ENCODE data around the gene ARL14. TPM values are rescaled to one million over a fixed set of nuclear protein-coding genes. Genes with fewer than 3 reads are reported as not detected.

ARL14 gene
- polyA plus RNA-seq, 1 donor (not counting 4 experiments of a cell fraction or from before 2014, with no cell fraction given) = 1.6 TPM

- Histone ChIP-seq H3K4me3 (ENCODE audit: control insufficient read depth in 2 of 3, extremely low read depth in 1 of 3, insufficient read depth in 2 of 3, low read depth in 1 of 3, low read length in 3 of 3) (no peak overlapping the region), H4K20me1 (ENCODE audit: control insufficient read depth, extremely low read depth, insufficient read depth, low read length) (no peaks in the 10 kb centered on the region), H2AFZ (ENCODE audit: control insufficient read depth, low read length) (no peak overlapping the region), H3K9me1 (ENCODE audit: control insufficient read depth, extremely low read depth, insufficient read depth, low read length) (no peaks in the 10 kb centered on the region), H3K9me3 (ENCODE audit: control insufficient read depth, low read depth, low read length) (no peaks in the 10 kb centered on the region), H3K4me1 (ENCODE audit: control insufficient read depth, extremely low read depth, insufficient read depth, low read length) (peaks cover 26% of the 10 kb centered on the region), H3K27ac (ENCODE audit: control insufficient read depth, insufficient read depth, low read length) (no peak overlapping the region), H3K36me3 (ENCODE audit: control insufficient read depth in 2 of 2, extremely low read depth in 1 of 2, insufficient read depth in 2 of 2, low read length in 2 of 2) (no peaks in the 10 kb centered on the region), H3K4me2 (ENCODE audit: control insufficient read depth, extremely low read depth, insufficient read depth, low read depth, low read length) (no peak overlapping the region), H3K79me2 (ENCODE audit: control insufficient read depth, insufficient read depth, low read length) (no peaks in the 10 kb centered on the region), H3K27me3 (ENCODE audit: control insufficient read depth, extremely low read depth, insufficient read depth, low read length) (no peaks in the 10 kb centered on the region), H3K9ac (ENCODE audit: control insufficient read depth, extremely low read depth, insufficient read depth, low read length) (no peak overlapping the region)
- dilution Hi-C loops (cut with MboI; ENCODE audit: extremely low pct_ligation_motif_present, low sequenced_read_pairs) = no loop called here
- DNase-seq (ENCODE audit: low read depth, low spot score) (no peak), FAIRE-seq (no peak)
- TF ChIP-seq CTCF (optimal IDR thresholded peaks at IDR 0.05 in 1 of 3, IDR thresholded peaks at IDR 0.05 in 1 of 3, conservative IDR thresholded peaks at IDR 0.05 in 1 of 3; ENCODE audit: extremely low read depth in 1 of 3, insufficient read depth in 2 of 3, low read length in 3 of 3) = no peak
- TF ChIP-seq EZH2 (IDR thresholded peaks at IDR 0.05; ENCODE audit: low read length) = no peak
Measured at GRCh38 chr3:160673188-160673587, 3.8 kb upstream of the ARL14 start.

- Histone ChIP-seq H3K9me1 (ENCODE audit: control insufficient read depth, extremely low read depth, insufficient read depth, low read length) (no peaks in the 10 kb centered on the region), H3K27me3 (ENCODE audit: control insufficient read depth, extremely low read depth, insufficient read depth, low read length) (no peaks in the 10 kb centered on the region), H3K4me2 (ENCODE audit: control insufficient read depth, extremely low read depth, insufficient read depth, low read depth, low read length) (no peak overlapping the region), H3K9me3 (ENCODE audit: control insufficient read depth, low read depth, low read length) (no peaks in the 10 kb centered on the region), H3K9ac (ENCODE audit: control insufficient read depth, extremely low read depth, insufficient read depth, low read length) (no peak overlapping the region), H3K27ac (ENCODE audit: control insufficient read depth, insufficient read depth, low read length) (peak overlapping the region; percentile 91), H3K79me2 (ENCODE audit: control insufficient read depth, insufficient read depth, low read length) (no peaks in the 10 kb centered on the region), H3K4me1 (ENCODE audit: control insufficient read depth, extremely low read depth, insufficient read depth, low read length) (peaks cover 36% of the 10 kb centered on the region), H2AFZ (ENCODE audit: control insufficient read depth, low read length) (no peak overlapping the region), H4K20me1 (ENCODE audit: control insufficient read depth, extremely low read depth, insufficient read depth, low read length) (no peaks in the 10 kb centered on the region), H3K4me3 (ENCODE audit: control insufficient read depth in 2 of 3, extremely low read depth in 1 of 3, insufficient read depth in 2 of 3, low read depth in 1 of 3, low read length in 3 of 3) (no peak overlapping the region), H3K36me3 (ENCODE audit: control insufficient read depth in 2 of 2, extremely low read depth in 1 of 2, insufficient read depth in 2 of 2, low read length in 2 of 2) (no peaks in the 10 kb centered on the region)
- dilution Hi-C loops (cut with MboI; ENCODE audit: extremely low pct_ligation_motif_present, low sequenced_read_pairs) = no loop called here
- TF ChIP-seq CTCF (optimal IDR thresholded peaks at IDR 0.05 in 1 of 3, IDR thresholded peaks at IDR 0.05 in 1 of 3, conservative IDR thresholded peaks at IDR 0.05 in 1 of 3; ENCODE audit: extremely low read depth in 1 of 3, insufficient read depth in 2 of 3, low read length in 3 of 3) (no peak), EZH2 (IDR thresholded peaks at IDR 0.05; ENCODE audit: low read length) (no peak)
- DNase-seq (ENCODE audit: low read depth, low spot score) (no peak), FAIRE-seq (no peak)
Measured at GRCh38 chr3:160675566-160676124, 1.3 kb upstream of the ARL14 start.
